Stimulated activated naive CD8-positive, alpha-beta T cell treated with anti-CD3 and anti-CD28 coated beads, Interleukin-15, Interleukin-2, amounts not matched to agents 100 U/mL and 50 U/mL, for 24 hours (primary cell): ENCODE results near the gene ZMAT3.
A peak's percentile ranks its signal among the peaks of the same experiment; 100 is the strongest.
"Not testable (repeated sequence)": the region's sequence is repeated elsewhere in the genome, so short reads cannot be mapped to it uniquely, and the experiment has no call there.

Experiments
- ATAC-seq: fragments of 150-1000 bp; cut with Tn5 transposase; one replicate; pipeline ENCODE4 v1.10.0; 2021
- DNase-seq: peaks from one replicate; pipeline ENCODE4 v3.0.0; 2021

The ZMAT3 gene, protein sequence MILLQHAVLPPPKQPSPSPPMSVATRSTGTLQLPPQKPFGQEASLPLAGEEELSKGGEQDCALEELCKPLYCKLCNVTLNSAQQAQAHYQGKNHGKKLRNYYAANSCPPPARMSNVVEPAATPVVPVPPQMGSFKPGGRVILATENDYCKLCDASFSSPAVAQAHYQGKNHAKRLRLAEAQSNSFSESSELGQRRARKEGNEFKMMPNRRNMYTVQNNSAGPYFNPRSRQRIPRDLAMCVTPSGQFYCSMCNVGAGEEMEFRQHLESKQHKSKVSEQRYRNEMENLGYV

GRCh38 chr3:179071323-179072099 lies at the start of gene ZMAT3:
TSS of gene ZMAT3 (minus strand) at chr3:179071809. CDS start at chr3:179067752, 4,057 bp downstream.
- DNase-seq (peak; percentile 88), ATAC-seq (peak; percentile 92)

DNA sequence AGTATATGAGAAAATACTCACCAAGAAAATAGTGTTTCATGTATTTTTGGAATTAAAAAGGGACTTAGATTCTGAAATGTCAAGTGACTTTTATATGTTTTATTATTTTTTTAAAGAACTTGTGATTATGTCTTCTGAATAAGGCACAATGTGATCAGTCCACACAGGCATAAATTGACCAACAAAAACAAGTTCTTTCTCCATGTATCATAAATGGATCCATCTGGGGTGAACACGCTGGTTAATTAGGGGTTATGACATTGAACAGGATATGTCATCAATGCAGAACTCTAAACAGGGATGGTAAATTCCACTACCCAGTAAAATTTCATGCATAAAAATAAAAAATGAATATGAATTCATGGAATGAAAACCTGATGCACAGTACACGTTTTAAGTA lies 45.2 kb upstream of the ZMAT3 start:
- DNase-seq = no peak

GRCh38 chr3:179115444-179115843 lies 43.8 kb upstream of the ZMAT3 start:
- not testable (repeated sequence) for DNase-seq, ATAC-seq

More for the DNA sequence above, 45.2 kb upstream of the ZMAT3 start:
- ATAC-seq = no peak

DNA sequence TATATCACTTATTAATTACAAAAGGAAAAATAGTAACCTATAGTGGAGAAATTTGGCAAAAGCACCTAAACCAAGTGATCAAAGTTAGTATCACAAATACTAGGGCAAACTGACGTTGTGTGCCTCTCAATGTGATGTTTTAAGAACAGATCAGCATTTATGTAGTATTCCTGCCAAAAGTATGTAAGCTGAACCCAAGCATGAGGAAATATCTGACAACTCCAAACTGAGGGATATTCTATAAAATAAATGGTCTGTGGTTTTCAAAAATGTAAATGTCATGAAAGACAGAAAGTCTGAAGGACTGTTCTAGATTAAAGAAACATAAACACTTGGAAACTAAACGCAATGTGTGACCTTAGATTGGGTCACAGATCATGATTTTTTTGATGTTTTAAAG lies 42.3 kb upstream of the ZMAT3 start:
- ATAC-seq (no peak), DNase-seq (no peak)

- no peak for ATAC-seq
- no peak for DNase-seq
These were observed 36.5 kb upstream of the ZMAT3 start for GRCh38 chr3:179108086-179108485.

DNA sequence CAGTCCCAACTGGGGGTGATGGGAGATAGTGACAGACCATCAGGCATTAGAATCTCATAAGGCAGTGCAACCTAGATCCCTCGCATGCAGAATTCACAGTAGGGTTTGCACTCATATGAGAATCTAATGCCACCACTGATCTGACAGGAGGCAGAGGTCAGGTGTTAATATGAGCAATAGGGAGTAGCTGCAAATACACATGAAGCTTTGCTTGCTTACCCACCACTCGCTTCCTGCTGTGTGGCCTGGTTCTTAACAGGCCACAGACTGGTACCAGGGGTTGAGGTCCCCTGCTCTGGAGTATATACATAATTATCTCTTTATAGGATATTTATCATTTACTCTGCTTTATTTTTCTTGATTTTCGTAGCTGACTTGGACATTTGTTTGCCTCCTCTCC lies 36.0 kb upstream of the ZMAT3 start:
- ATAC-seq (no peak), DNase-seq (no peak)

DNA sequence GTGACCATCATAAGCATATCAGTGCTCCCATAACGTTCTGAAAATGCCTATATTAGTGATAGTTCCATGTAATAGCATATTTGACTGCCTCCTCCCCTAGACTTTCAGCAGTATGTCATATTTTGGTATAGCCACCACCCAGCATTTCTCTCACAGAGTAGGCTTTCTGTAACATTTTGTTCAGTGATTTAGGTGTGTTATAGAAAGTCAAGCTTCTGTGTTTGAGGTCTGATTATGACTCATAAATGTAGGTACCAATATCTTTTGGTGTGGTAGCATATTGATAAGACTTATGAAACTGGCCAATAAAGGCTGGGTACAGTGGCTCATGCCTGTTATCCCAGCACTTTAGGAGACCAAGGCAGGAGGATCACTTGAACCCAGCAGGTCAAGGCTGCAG lies 34.3 kb upstream of the ZMAT3 start:
- no peak for ATAC-seq
- no peak for DNase-seq

GRCh38 chr3:179100652-179101051 lies 29.0 kb upstream of the ZMAT3 start:
- DNase-seq (no peak), ATAC-seq (no peak)

- DNase-seq = no peak
These were observed 26.9 kb upstream of the ZMAT3 start for GRCh38 chr3:179098388-179099077.

DNA sequence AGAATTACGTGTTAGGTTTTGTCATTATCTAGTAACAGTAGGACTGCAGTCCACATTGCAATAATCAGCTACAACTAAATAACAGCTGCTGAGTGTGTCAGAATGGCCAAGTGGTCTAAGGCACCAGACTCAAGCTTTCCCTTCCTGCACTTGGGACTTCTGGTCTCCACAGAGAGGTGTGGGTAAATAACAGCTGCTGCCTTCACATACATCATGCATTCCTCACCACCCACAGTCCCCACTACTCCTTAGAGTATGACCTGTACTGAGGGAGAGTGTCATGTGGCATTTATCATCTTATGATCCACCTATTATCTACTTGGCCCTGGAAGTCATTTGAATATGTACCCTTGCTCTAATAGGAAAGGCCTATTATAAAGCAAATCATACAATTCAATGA lies 22.2 kb upstream of the ZMAT3 start:
- DNase-seq (no peak), ATAC-seq (peak; percentile 55)

More at GRCh38 chr3:179098388-179099077, 26.9 kb upstream of the ZMAT3 start:
- ATAC-seq = no peak

DNA sequence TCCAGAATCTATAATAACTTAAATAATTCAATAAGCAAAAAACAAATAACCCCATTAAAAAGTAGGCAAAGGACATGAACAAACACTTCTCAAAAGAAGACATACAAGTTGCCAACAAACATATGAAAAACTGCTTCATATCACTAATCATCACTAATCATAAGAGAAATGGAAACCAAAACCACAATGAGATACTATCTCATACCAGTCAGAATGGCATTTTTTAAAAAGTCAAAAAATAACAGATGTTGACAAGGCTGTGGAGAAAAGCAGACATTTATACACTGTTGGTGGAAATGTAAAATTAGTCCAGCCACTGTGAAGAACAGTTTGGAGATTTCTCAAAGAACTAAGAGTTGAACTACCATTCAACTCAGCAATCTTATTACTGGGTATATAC lies 19.5 kb upstream of the ZMAT3 start:
- ATAC-seq (no peak), DNase-seq (no peak)

GRCh38 chr3:179088306-179088705 lies 16.7 kb upstream of the ZMAT3 start:
- no peak for ATAC-seq
- DNase-seq = no peak

DNA sequence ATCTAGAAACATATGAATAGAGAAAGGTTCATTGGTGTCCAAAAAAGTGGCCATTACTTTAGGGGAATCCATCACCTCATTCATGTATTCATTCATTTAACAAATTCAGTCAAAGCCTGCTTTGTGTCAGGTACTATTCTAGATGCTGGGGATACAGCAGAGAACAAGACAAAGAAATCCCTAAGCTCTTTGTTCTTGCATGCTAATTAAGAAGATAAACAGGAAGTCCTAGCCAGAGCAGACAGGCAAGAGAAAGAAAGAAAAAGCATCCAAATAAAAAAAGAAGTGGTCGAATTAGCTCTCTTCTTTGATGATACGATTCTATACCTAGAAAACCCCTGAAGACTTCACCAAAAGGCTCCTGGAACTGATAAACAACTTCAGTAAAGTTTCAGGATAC lies 12.4 kb upstream of the ZMAT3 start:
- DNase-seq (no peak), ATAC-seq (no peak)

DNA sequence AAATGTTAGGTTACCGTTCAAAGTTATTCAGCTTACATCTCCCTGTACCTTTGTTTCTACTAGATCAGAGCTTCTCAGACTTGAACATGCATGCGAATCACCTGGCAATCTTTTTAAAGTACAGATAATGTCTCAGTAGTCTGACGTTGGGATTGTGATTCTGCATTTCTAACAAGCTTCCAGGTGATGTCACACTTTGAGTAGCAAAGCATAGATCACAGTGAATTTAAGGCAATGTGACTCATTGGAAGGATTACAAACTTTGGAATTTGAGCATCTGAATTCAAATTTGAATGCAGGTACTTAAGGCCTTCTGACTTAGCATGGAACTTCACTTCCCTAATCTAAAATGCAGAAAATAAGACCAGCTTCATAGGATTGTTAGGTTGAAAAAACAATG lies 10.8 kb upstream of the ZMAT3 start:
- ATAC-seq = no peak
- no peak for DNase-seq

- ATAC-seq = no peak
These were observed 10.3 kb upstream of the ZMAT3 start for GRCh38 chr3:179081885-179082284.

DNA sequence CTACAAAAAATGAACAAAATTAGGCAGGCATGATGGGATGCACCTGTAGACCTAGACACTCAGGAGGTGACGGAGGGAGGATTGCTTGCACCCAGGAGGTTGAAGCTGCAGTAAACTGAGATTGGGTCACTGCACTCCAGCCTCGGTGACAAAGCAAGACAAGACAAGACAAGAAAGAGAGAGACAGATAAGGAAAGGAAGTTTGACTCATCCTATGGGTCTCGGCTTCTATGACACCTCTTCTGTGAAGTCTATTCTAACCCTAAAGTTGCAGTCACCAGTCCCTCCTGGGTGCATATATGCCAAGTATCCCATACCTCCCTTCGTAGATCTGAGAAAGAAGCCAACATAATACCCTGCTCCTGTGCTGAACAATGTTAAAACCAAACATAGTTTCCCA lies 7.9 kb upstream of the ZMAT3 start:
- ATAC-seq (no peak), DNase-seq (no peak)

More at GRCh38 chr3:179081885-179082284, 10.3 kb upstream of the ZMAT3 start:
- DNase-seq = no peak

GRCh38 chr3:179076243-179077027 lies 4.8 kb upstream of the ZMAT3 start:
- ATAC-seq = no peak
- no peak for DNase-seq

GRCh38 chr3:179074656-179075055 lies 3.0 kb upstream of the ZMAT3 start:
- ATAC-seq (no peak), DNase-seq (no peak)

GRCh38 chr3:179073816-179074215 lies 2.2 kb upstream of the ZMAT3 start:
- DNase-seq (no peak), ATAC-seq (no peak)

DNA sequence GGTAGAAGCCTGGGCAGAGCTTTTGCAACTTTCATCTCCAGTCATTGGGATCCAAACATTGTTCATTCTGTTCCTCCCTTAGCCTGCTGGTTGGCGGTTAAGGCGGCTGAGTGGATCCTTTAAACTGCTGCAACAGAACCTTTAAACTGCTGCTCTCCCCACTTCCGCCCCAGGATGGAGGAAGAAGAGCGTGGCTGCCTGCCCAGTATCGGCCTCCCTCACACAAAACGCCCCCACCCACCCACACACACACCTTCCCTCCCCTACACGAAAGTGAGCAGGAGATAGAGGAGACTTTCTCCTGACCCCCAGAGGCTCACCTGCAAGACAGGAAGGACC lies 460 bp upstream of the ZMAT3 start:
- DNase-seq (peak; percentile 56), ATAC-seq (peak; percentile 24)

DNA sequence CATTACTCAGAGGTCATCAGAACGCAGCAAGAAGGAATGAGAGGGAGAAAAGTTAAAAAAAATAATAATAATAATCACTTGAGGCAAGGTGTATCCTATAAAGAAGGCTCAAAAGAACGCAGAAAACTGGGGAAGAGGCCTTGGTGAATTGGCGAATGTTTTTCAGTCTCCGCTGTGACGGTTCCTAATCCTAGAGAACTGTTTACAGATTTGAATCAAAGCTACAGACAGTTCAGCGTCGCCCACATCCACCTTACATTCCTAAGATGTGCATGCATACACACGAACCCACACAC lies 634 bp downstream of the ZMAT3 start:
- ATAC-seq (no peak), DNase-seq (no peak)

- no peak for ATAC-seq
- DNase-seq = no peak
These were observed 1.7 kb downstream of the ZMAT3 start for GRCh38 chr3:179069762-179070390.
